Mammary epithelial cell (primary cell): Measurements from ENCODE around the gene SPAG16.

ENCODE experiments used
- CTCF ChIP-seq, 2 donors: IDR thresholded peaks in 1 of 2; conservative IDR thresholded peaks in 1 of 2; 2 replicates each; pipeline ENCODE4 v1.5.1; 2011 to 2012; ENCODE audit warnings: inconsistent platforms in 2 of 2, low read length in 2 of 2, mild to moderate bottlenecking in 2 of 2, control low read depth in 1 of 2, low read depth in 1 of 2; ENCODE audit not compliant: insufficient read depth in 1 of 2; ENCODE audit errors: extremely low read depth in 1 of 2
- EZH2 ChIP-seq: IDR thresholded peaks from 2 replicates; pipeline ENCODE4 v1.6.1; 2012; ENCODE audit warnings: low read length, inconsistent platforms, borderline replicate concordance

- TF ChIP-seq CTCF (conservative IDR thresholded peaks at IDR 0.05 in 1 of 2, IDR thresholded peaks at IDR 0.05 in 1 of 2; ENCODE audit: extremely low read depth in 1 of 2, insufficient read depth in 1 of 2, low read depth in 1 of 2, low read length in 2 of 2) (no peak), EZH2 (no peak)
These were observed 42.4 kb upstream of the SPAG16 start for GRCh38 chr2:213241817-213242216.
